ENCODE results near the gene HSD17B14. TPM values are rescaled to one million over a fixed set of nuclear protein-coding genes. Genes with fewer than 3 reads are reported as not detected.

HSD17B14 gene
- total and polyA plus RNA-seq, 9 of the 15 experiments (the other 6 are each of a cell fraction or from before 2014, with no cell fraction given): 0.16 TPM; not detected in 8

DNA sequence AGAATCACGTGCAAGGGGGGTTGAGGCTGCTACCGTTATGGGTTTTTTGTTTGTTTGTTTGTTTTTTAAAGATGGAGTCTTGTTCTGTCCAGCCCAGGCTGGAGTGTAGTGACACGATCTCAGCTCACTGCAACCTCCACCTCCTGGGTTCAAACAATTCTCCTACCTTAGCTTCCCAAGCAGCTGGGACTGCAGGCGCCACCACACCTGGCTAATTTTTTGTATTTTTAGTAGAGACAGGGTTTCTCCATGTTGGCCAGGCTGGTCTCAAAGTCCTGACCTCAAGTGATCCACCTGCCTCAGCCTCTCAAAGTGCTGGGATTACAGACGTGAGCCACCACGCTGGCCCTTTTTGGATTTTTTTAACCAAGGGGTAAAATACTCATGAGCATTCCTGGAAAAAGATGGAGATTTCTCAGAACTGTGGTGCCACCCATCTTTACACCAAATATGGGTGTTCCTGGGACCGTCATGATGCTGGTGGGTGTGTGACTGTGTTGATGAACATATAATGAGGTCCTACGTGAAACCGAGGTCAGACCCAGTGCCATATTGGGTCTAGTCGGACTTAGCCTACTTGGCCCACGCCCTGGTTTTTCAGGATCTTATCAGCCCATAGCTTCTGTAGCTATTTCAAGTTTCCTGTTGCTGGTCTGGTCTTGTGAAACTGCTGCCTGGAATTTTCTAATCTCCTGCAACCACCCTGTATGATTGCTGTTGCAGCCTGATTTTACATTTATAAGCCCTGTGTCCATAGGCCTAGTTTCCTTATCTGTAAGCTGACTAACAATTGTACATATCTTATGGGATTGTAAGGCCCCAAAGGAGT lies 42.1 kb upstream of the HSD17B14 start (continued):
- no peak for TF ChIP-seq SETDB1 (IDR thresholded peaks at IDR 0.05; ENCODE audit: low read length)
- 0 out of 2 replicates have a peak, but pooled peaks have one; percentile 37 for TF ChIP-seq FOXK1 (CRISPR knock-in tag; IDR thresholded peaks at IDR 0.05; ENCODE audit: borderline replicate concordance)
- peak; percentile 80 for TF ChIP-seq SMAD3 (CRISPR knock-in tag; conservative IDR thresholded peaks at IDR 0.05)
- TF ChIP-seq ZSCAN29 (IDR thresholded peaks at IDR 0.05): no peak
- TF ChIP-seq ZKSCAN8 (CRISPR knock-in tag; IDR thresholded peaks at IDR 0.05): peak; percentile 86
- TF ChIP-seq RFX1 (IDR thresholded peaks at IDR 0.05): no peak; the same call in 1 of the 2 replicates
- TF ChIP-seq CHCHD3 (CRISPR knock-in tag; IDR thresholded peaks at IDR 0.05): no peak
- no peak for TF ChIP-seq FOXJ3 (CRISPR knock-in tag; IDR thresholded peaks at IDR 0.05)
- peak; percentile 69 for TF ChIP-seq NFE2 (IDR thresholded peaks at IDR 0.05; ENCODE audit: low read depth)
- TF ChIP-seq ASH1L (IDR thresholded peaks at IDR 0.05; ENCODE audit: borderline replicate concordance, low read depth, partially characterized antibody): no peak
- TF ChIP-seq ZNF274 (IDR thresholded peaks at IDR 0.05; ENCODE audit: borderline replicate concordance, low read depth, low read length): peak; percentile 77; the same call in 1 of the 2 replicates
- TF ChIP-seq FOXK2 (conservative IDR thresholded peaks at IDR 0.05 in 1 of 2, IDR thresholded peaks at IDR 0.05 in 1 of 2; ENCODE audit: low read depth in 2 of 2): peak; percentile 92 to 94; a peak in 3 of 4 replicates
- peak; percentile 99 for TF ChIP-seq CBFA2T2 (conservative IDR thresholded peaks at IDR 0.05)
- TF ChIP-seq ZNF354B (CRISPR knock-in tag; IDR thresholded peaks at IDR 0.05): no peak
- no peak for TF ChIP-seq SMARCB1 (IDR thresholded peaks at IDR 0.05; ENCODE audit: insufficient read length, low read depth)
- 0 out of 2 replicates have a peak, but pooled peaks have one; percentile 21 for TF ChIP-seq ZNF586 (CRISPR knock-in tag; conservative IDR thresholded peaks at IDR 0.05)
- TF ChIP-seq GTF2A2 (tag; IDR thresholded peaks at IDR 0.05): no peak
- no peak for TF ChIP-seq BCOR (IDR thresholded peaks at IDR 0.05)
- TF ChIP-seq ESRRA (IDR thresholded peaks at IDR 0.05; ENCODE audit: borderline replicate concordance, low read depth): peak; percentile 73; the same call in 1 of the 2 replicates
- TF ChIP-seq HDAC8 (tag; IDR thresholded peaks at IDR 0.05): no peak
- no peak for TF ChIP-seq ZNF140 (CRISPR knock-in tag; IDR thresholded peaks at IDR 0.05)
- no peak for TF ChIP-seq ZNF121 (CRISPR knock-in tag; conservative IDR thresholded peaks at IDR 0.05)
- TF ChIP-seq THAP12 (CRISPR knock-in tag; IDR thresholded peaks at IDR 0.05): no peak

All from K562 (cell line).